IMR-90 (cell line): ENCODE results near the gene TTLL11. TPM values are rescaled to one million over a fixed set of nuclear protein-coding genes. Genes with fewer than 3 reads are reported as not detected.

Experiments
- ATAC-seq: fragments of 200-7000 bp; cut with Tn5 transposase; 2 replicates; pipeline ENCODE4 v1.9.1; 2020; ENCODE audit warnings: low read depth, mild to moderate bottlenecking, moderate library complexity
- BruUV-seq: library from RNA; stranded (reverse); fragments of 400-500 nt; replicated peaks from 2 replicates; lab custom pipeline; 2021; lab: Mats Ljungman, UMichigan
- CTCF ChIA-PET: fragments of 300-600 bp; formaldehyde crosslinking; extraction: SDS; loops from one replicate; lab custom pipeline; 2021; ENCODE audit warnings: antibody characterized with exemption; lab: Yijun Ruan, JAX
- POLR2A ChIA-PET: fragments of 300-600 bp; sonication (Branson Sonifier 250); formaldehyde crosslinking; loops from one replicate; lab custom pipeline; 2022; ENCODE audit warnings: antibody characterized with exemption; ENCODE audit not compliant: unreplicated experiment; lab: Charles Lee
- DNase-seq: peaks from one replicate; pipeline ENCODE4 v3.0.0; 2013
- H2AFZ ChIP-seq: replicated peaks from 2 replicates; pipeline ENCODE3; 2013; ENCODE audit warnings: low read length, mild to moderate bottlenecking; ENCODE audit not compliant: poor library complexity
- H2AK5ac ChIP-seq: 2 replicates; pipeline ENCODE4 v1.6.1; 2013; ENCODE audit warnings: low read depth, low read length, inconsistent platforms
- H2AK9ac ChIP-seq: replicated peaks from 2 replicates; pipeline ENCODE3; 2013; ENCODE audit warnings: mild to moderate bottlenecking, low read depth, low read length, moderate library complexity; ENCODE audit not compliant: poor library complexity
- H2BK120ac ChIP-seq: 2 replicates; pipeline ENCODE4 v1.6.1; 2013; ENCODE audit warnings: low read depth, low read length, inconsistent platforms
- H2BK15ac ChIP-seq: 3 replicates; pipeline ENCODE4 v1.6.1; 2013; ENCODE audit warnings: low read depth, low read length, inconsistent platforms
- H2BK20ac ChIP-seq: 2 replicates; pipeline ENCODE4 v1.6.1; 2013; ENCODE audit warnings: low read depth, mild to moderate bottlenecking, inconsistent platforms, low read length, moderate library complexity
- H2BK5ac ChIP-seq: 2 replicates; pipeline ENCODE4 v1.6.1; 2013; ENCODE audit warnings: mild to moderate bottlenecking, low read depth, low read length, inconsistent platforms; ENCODE audit not compliant: poor library complexity, severe bottlenecking
- H3K14ac ChIP-seq: replicated peaks from 2 replicates; pipeline ENCODE4 v1.6.1; 2013; ENCODE audit warnings: low read depth, low read length, inconsistent platforms
- H3K18ac ChIP-seq: 2 replicates; pipeline ENCODE4 v1.6.1; 2013; ENCODE audit warnings: low read depth, low read length, control low read depth
- H3K23ac ChIP-seq: 2 replicates; pipeline ENCODE4 v1.6.1; 2013; ENCODE audit warnings: low read depth, low read length, inconsistent platforms
- H3K27ac ChIP-seq: 2 replicates; pipeline ENCODE4 v1.5.1; 2013; ENCODE audit warnings: mild to moderate bottlenecking, control low read depth, low read length; ENCODE audit not compliant: insufficient read depth
- H3K27me3 ChIP-seq: 2 replicates; pipeline ENCODE4 v1.6.1; 2013; ENCODE audit warnings: low read length; ENCODE audit not compliant: control insufficient read depth, insufficient read depth
- H3K36me3 ChIP-seq: 2 replicates; pipeline ENCODE4 v1.6.1; 2013; ENCODE audit warnings: low read length, mixed read lengths; ENCODE audit not compliant: control insufficient read depth, insufficient read depth
- H3K4ac ChIP-seq: 2 replicates; pipeline ENCODE4 v1.6.1; 2013; ENCODE audit warnings: low read depth, low read length, inconsistent platforms
- H3K4me1 ChIP-seq: 2 replicates; pipeline ENCODE4 v1.6.1; 2013; ENCODE audit warnings: low read length, mixed read lengths; ENCODE audit not compliant: control insufficient read depth, insufficient read depth
- H3K4me2 ChIP-seq: 2 replicates; pipeline ENCODE4 v1.6.1; 2013; ENCODE audit warnings: low read depth, mild to moderate bottlenecking, control low read depth, low read length, moderate library complexity
- H3K4me3 ChIP-seq: 2 replicates; pipeline ENCODE4 v1.5.1; 2013; ENCODE audit warnings: low read depth, mild to moderate bottlenecking, control low read depth, low read length, moderate library complexity; ENCODE audit not compliant: insufficient read depth
- H3K56ac ChIP-seq: 2 replicates; pipeline ENCODE4 v1.6.1; 2013; ENCODE audit warnings: low read length, inconsistent platforms; ENCODE audit not compliant: insufficient read depth; ENCODE audit errors: extremely low read depth
- H3K79me1 ChIP-seq, 2 experiments: 2 replicates each; pipeline ENCODE4 v1.6.1; 2013; ENCODE audit warnings: low read length in 2 of 2, inconsistent platforms in 1 of 2, low read depth in 1 of 2
- H3K9ac ChIP-seq: 2 replicates; pipeline ENCODE4 v1.6.1; 2013; ENCODE audit warnings: low read depth, low read length, control low read depth
- H3K9me1 ChIP-seq: 2 replicates; pipeline ENCODE4 v1.6.1; 2013; ENCODE audit warnings: low read length, inconsistent platforms; ENCODE audit not compliant: insufficient read depth
- H3K9me3 ChIP-seq: 2 replicates; pipeline ENCODE4 v1.6.1; 2013; ENCODE audit warnings: low read length; ENCODE audit not compliant: control insufficient read depth, insufficient read depth
- H4K20me1 ChIP-seq: 2 replicates; pipeline ENCODE4 v1.6.1; 2013; ENCODE audit warnings: low read length, inconsistent platforms; ENCODE audit not compliant: insufficient read depth
- H4K5ac ChIP-seq: 2 replicates; pipeline ENCODE4 v1.6.1; 2013; ENCODE audit warnings: mild to moderate bottlenecking, low read depth, low read length, control low read depth
- H4K8ac ChIP-seq, 2 experiments: 2 replicates each; pipeline ENCODE4 v1.6.1; 2013; ENCODE audit warnings: low read depth in 2 of 2, low read length in 2 of 2, control low read depth in 1 of 2, inconsistent platforms in 1 of 2
- H4K91ac ChIP-seq: 2 replicates; pipeline ENCODE4 v1.6.1; 2013; ENCODE audit warnings: low read depth, low read length, inconsistent platforms; ENCODE audit not compliant: insufficient read depth
- BHLHE40 ChIP-seq: fragments of 150-350 bp; IDR thresholded peaks from 2 replicates; pipeline ENCODE4 v1.6.1; 2016; ENCODE audit warnings: mild to moderate bottlenecking, low read depth, low read length
- CEBPB ChIP-seq: IDR thresholded peaks from 2 replicates; pipeline ENCODE4 v1.6.1; 2012; ENCODE audit warnings: low read depth, low read length, improper control_type of control experiment
- CHD1 ChIP-seq: IDR thresholded peaks from 2 replicates; pipeline ENCODE4 v1.6.1; 2012; ENCODE audit warnings: low read depth, low read length, improper control_type of control experiment
- FOS ChIP-seq: fragments of 150-350 bp; IDR thresholded peaks from 2 replicates; pipeline ENCODE4 v1.6.1; 2016; ENCODE audit warnings: low read depth, low read length
- MAFK ChIP-seq: IDR thresholded peaks from 2 replicates; pipeline ENCODE4 v1.6.1; 2012; ENCODE audit warnings: low read depth, low read length, improper control_type of control experiment
- MAZ ChIP-seq: IDR thresholded peaks from 2 replicates; pipeline ENCODE4 v1.6.1; 2012; ENCODE audit warnings: low read depth, mild to moderate bottlenecking, low read length, improper control_type of control experiment, moderate library complexity, borderline replicate concordance
- MXI1 ChIP-seq: IDR thresholded peaks from 2 replicates; pipeline ENCODE4 v1.6.1; 2012; ENCODE audit warnings: low read depth, mild to moderate bottlenecking, low read length, moderate library complexity, borderline replicate concordance
- NFE2L2 ChIP-seq: fragments of 150-350 bp; IDR thresholded peaks from 2 replicates; pipeline ENCODE4 v1.6.1; 2016; ENCODE audit warnings: low read depth, mild to moderate bottlenecking, low read length
- POLR2A ChIP-seq: IDR thresholded peaks from 2 replicates; pipeline ENCODE4 v1.6.1; 2012; ENCODE audit warnings: mild to moderate bottlenecking, low read depth, low read length
- RAD21 ChIP-seq: IDR thresholded peaks from 2 replicates; pipeline ENCODE4 v1.6.1; 2012; ENCODE audit warnings: low read length, improper control_type of control experiment
- RCOR1 ChIP-seq: IDR thresholded peaks from 2 replicates; pipeline ENCODE4 v1.6.1; 2012; ENCODE audit warnings: mild to moderate bottlenecking, low read length, improper control_type of control experiment; ENCODE audit not compliant: insufficient replicate concordance
- RFX5 ChIP-seq: IDR thresholded peaks from 2 replicates; pipeline ENCODE4 v1.8.0; 2012; ENCODE audit warnings: low read depth, mild to moderate bottlenecking, low read length, moderate library complexity
- SMC3 ChIP-seq: fragments of 150-350 bp; IDR thresholded peaks from 2 replicates; pipeline ENCODE4 v1.6.1; 2016; ENCODE audit warnings: low read depth, mild to moderate bottlenecking, antibody characterized with exemption, low read length, moderate library complexity
- USF2 ChIP-seq: fragments of 150-350 bp; IDR thresholded peaks from 2 replicates; pipeline ENCODE4 v1.6.1; 2017; ENCODE audit warnings: mild to moderate bottlenecking, antibody characterized with exemption, low read length, low read depth
- WGBS, 2 experiments: methylation state at CpG; one replicate each; pipeline versions ENCODE4 v1.1.5 to v1.1.7; 2013; ENCODE audit warnings: missing lambda C conversion rate in 2 of 2; ENCODE audit not compliant: insufficient read length in 1 of 2; ENCODE audit errors: extremely low coverage in 2 of 2; 5-methylcytosine and 5-hydroxymethylcytosine counted together
- dilution Hi-C: fragments of 300-500 bp; cut with HindIII; formaldehyde crosslinking; loops from one replicate; pipeline ENCODE4 v1.14.3; 2018; ENCODE audit warnings: low sequenced_read_pairs; ENCODE audit not compliant: unreplicated experiment
- in situ Hi-C: fragments of 300-500 bp; cut with MboI; formaldehyde crosslinking; loops from 3 replicates; pipeline ENCODE4 v1.14.3; 2019; ENCODE audit warnings: low sequenced_read_pairs, inconsistent platforms, mixed read lengths
- intact Hi-C: fragments of 100-400 bp; cut with micrococcal nuclease; formaldehyde crosslinking; loops from 2 replicates; pipeline ENCODE4 v1.10.0; 2022
- polyA plus RNA-seq, 3 experiments: library from polyadenylated mRNA; depleted of rRNA; stranded (reverse); fragments of >200 nt; gene quantifications; 2 replicates each; pipeline ENCODE4 v1.2.3, GENCODE V29; 2012; ENCODE audit warnings: low replicate concordance in 1 of 3
- total RNA-seq: library from RNA; depleted of rRNA; stranded (reverse); fragments of >200 nt; gene quantifications from 2 replicates; pipeline ENCODE4 v1.2.3, GENCODE V29; 2012
- TF ChIP-seq, protein P1 (sequence below): fragments of 150-350 bp; IDR thresholded peaks from 2 replicates; pipeline ENCODE4 v1.6.1; 2016; ENCODE audit warnings: low read depth, mild to moderate bottlenecking, low read length, moderate library complexity, borderline replicate concordance

Gene TTLL11
- total and polyA plus RNA-seq, 2 of the 4 experiments (the other 2 are of a cell fraction) = 2.0 to 4.6 TPM

DNA sequence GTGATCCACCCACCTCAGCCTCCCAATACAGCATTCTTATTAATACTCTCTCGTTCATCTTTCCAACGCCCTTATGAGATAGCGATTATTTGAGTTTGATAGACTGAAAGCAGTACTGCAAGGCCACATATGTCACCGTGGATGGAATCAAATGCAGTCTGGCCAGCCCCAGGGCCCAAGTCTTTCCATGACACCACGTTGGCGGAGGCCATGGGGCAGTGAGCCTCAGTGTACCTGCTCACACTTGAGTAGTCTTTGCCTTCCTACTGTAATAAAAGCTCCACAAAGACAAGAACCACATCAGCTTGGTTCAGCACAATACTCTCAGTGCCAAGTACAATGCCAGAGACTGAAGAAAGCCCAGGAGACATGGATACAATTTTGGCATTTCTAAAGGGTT, 88.5 kb downstream of the TTLL11 start:
- no peak overlapping the region for H2AFZ ChIP-seq
- dilution Hi-C loops (no loop called here), intact Hi-C loops (loop anchor here (5.0 kb wide), 1 partner anchor 93 kb away; no protein-coding TSS in a partner anchor), in situ Hi-C loops (no loop called here)
- CTCF ChIA-PET = no interaction called here
- no peaks in the 10 kb centered on the region for H3K9me3 ChIP-seq
- no peak overlapping the region for H2BK5ac ChIP-seq
- H4K20me1 ChIP-seq = no peaks in the 10 kb centered on the region
- WGBS, 2 experiments = 92% methylated on average over 3 of the region's 6 CpGs; no CpG with 5 or more reads in 1 of the 2 experiments
- BruUV-seq = no TSS peak
- DNase-seq = no peak
- H3K4me1 ChIP-seq = peaks cover 9% of the 10 kb centered on the region
- no peak overlapping the region for H2BK15ac ChIP-seq
- POLR2A ChIA-PET = no interaction called here
- no peaks in the 10 kb centered on the region for H3K36me3 ChIP-seq
- H3K27me3 ChIP-seq = no peaks in the 10 kb centered on the region
- H3K9me1 ChIP-seq = no peaks in the 10 kb centered on the region
- no peak overlapping the region for H3K23ac ChIP-seq
- H3K9ac ChIP-seq = no peak overlapping the region
- no peak overlapping the region for H2BK20ac ChIP-seq
- no peak overlapping the region for H3K27ac ChIP-seq
- ATAC-seq = no peak
- no peak for TF ChIP-seq POLR2A
- TF ChIP-seq MAFK = no peak
- TF ChIP-seq FOS = no peak
- no peak for TF ChIP-seq RFX5
- TF ChIP-seq RCOR1 = no peak
- no peak for TF ChIP-seq MAZ
- no peak for TF ChIP-seq USF2
- TF ChIP-seq, protein P1, sequence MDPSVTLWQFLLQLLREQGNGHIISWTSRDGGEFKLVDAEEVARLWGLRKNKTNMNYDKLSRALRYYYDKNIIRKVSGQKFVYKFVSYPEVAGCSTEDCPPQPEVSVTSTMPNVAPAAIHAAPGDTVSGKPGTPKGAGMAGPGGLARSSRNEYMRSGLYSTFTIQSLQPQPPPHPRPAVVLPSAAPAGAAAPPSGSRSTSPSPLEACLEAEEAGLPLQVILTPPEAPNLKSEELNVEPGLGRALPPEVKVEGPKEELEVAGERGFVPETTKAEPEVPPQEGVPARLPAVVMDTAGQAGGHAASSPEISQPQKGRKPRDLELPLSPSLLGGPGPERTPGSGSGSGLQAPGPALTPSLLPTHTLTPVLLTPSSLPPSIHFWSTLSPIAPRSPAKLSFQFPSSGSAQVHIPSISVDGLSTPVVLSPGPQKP = no peak
- TF ChIP-seq NFE2L2 = no peak
- no peak for TF ChIP-seq SMC3
- no peak for TF ChIP-seq MXI1
- TF ChIP-seq BHLHE40 = no peak
- TF ChIP-seq CEBPB = no peak
- no peak for TF ChIP-seq CHD1
- TF ChIP-seq RAD21 = no peak
- no peak overlapping the region for H3K18ac ChIP-seq
- H3K4ac ChIP-seq = no peak overlapping the region
- no peak overlapping the region for H4K8ac ChIP-seq
- H3K79me1 ChIP-seq = 0 out of 4 replicates have a peak, but pooled peaks cover 0 to 6% of the 10 kb centered on the region in 2 experiments
- no peak overlapping the region for H2AK9ac ChIP-seq
- H3K4me3 ChIP-seq = no peak overlapping the region
- H2AK5ac ChIP-seq = no peak overlapping the region
- H3K14ac ChIP-seq = 0 out of 2 replicates have a peak overlapping the region, but pooled peaks have one; percentile 10
- H4K91ac ChIP-seq = no peak overlapping the region
- H4K5ac ChIP-seq = no peak overlapping the region
- no peak overlapping the region for H3K4me2 ChIP-seq
- H3K56ac ChIP-seq = no peak overlapping the region
- no peak overlapping the region for H2BK120ac ChIP-seq
